Natural killer cell treated with Interleukin-12 subunit alpha and Interleukin-12 subunit beta and Interleukin-15 and Interleukin-18, amount 100 ng/mL, for 72 hours (primary cell): ENCODE results near the gene PPP1R9B. TPM values are rescaled to one million over a fixed set of nuclear protein-coding genes. Genes with fewer than 3 reads are reported as not detected.

Source experiments
- ATAC-seq, 2 donors: fragments of 150-1000 bp; cut with Tn5 transposase in 1 of 2; sonication (Bioruptor Pico), chemical (Tn5 transposase) in 1 of 2; 2 replicates each; pipeline ENCODE4 v1.10.0; 2021
- DNase-seq: peaks from one replicate; pipeline ENCODE4 v3.0.0; 2022; ENCODE audit warnings: low spot score
- H3K27ac Mint-ChIP-seq, 2 donors: 1 replicate in 1 of 2; 2 replicates in 1 of 2; pipeline ENCODE4 v1.8.0; 2022; ENCODE audit warnings: mixed read lengths in 2 of 2, mild to moderate bottlenecking in 1 of 2, moderate library complexity in 1 of 2
- H3K27me3 Mint-ChIP-seq, 2 donors: 1 replicate in 1 of 2; 2 replicates in 1 of 2; pipeline ENCODE4 v1.8.0; 2022; ENCODE audit warnings: mixed read lengths in 2 of 2
- H3K36me3 Mint-ChIP-seq: one replicate; pipeline ENCODE4 v1.8.0; 2022; ENCODE audit warnings: mixed read lengths
- H3K4me1 Mint-ChIP-seq, 2 donors: 1 replicate in 1 of 2; 2 replicates in 1 of 2; pipeline ENCODE4 v1.8.0; 2022; ENCODE audit warnings: low read depth in 2 of 2, mixed read lengths in 2 of 2, mild to moderate bottlenecking in 1 of 2
- H3K4me3 Mint-ChIP-seq: one replicate; pipeline ENCODE4 v1.8.0; 2022; ENCODE audit warnings: mixed read lengths
- H3K9me3 Mint-ChIP-seq: 2 replicates; pipeline ENCODE4 v1.8.0; 2022; ENCODE audit warnings: mixed read lengths
- total RNA-seq, 2 donors: library from RNA; stranded (reverse); gene quantifications; one replicate each; pipeline ENCODE4 v1.2.3, GENCODE V29; 2022

Gene PPP1R9B
- total RNA-seq, 2 donors from 2014 or later: 96.0 to 110 TPM

- H3K9me3 Mint-ChIP-seq: no peaks in the 10 kb centered on the region
- no peak for ATAC-seq
- peaks cover 9 to 11% of the 10 kb centered on the region in 2 donors for H3K27me3 Mint-ChIP-seq
- H3K4me3 Mint-ChIP-seq: peak overlapping the region; percentile 50
- H3K27ac Mint-ChIP-seq: peak overlapping the region in 1 of 2 donors; percentile 76
- no peaks in the 10 kb centered on the region for H3K36me3 Mint-ChIP-seq
- DNase-seq: no peak
- H3K4me1 Mint-ChIP-seq: peaks cover 27 to 37% of the 10 kb centered on the region in 2 donors
These were observed 19.7 kb downstream of the PPP1R9B start for GRCh38 chr17:50130559-50131305.

- Mint-ChIP-seq H3K27me3 (peaks cover 9 to 11% of the 10 kb centered on the region in 2 donors), H3K4me1 (peaks cover 27 to 40% of the 10 kb centered on the region in 2 donors), H3K36me3 (no peaks in the 10 kb centered on the region), H3K9me3 (no peaks in the 10 kb centered on the region), H3K27ac (peak within 1 kb of the TSS; percentile 43 to 76), H3K4me3 (peak within 1 kb of the TSS; percentile 86)
- DNase-seq: peak; percentile 71
- ATAC-seq: peak; percentile 70 to 81
These were observed 20.5 kb downstream of the PPP1R9B start, which contains the start of gene SAMD14 for GRCh38 chr17:50129728-50130558. Gene SAMD14 (minus strand): TSS chr17:50130160. CDS start chr17:50124959, 5,201 bp downstream.

GRCh38 chr17:50129353-50129727 is 21.1 kb downstream of the PPP1R9B start:
- peaks cover 27 to 40% of the 10 kb centered on the region in 2 donors for H3K4me1 Mint-ChIP-seq
- ATAC-seq (peak in 1 of 2 donors; percentile 4), DNase-seq (no peak)
- H3K36me3 Mint-ChIP-seq: no peaks in the 10 kb centered on the region
- H3K4me3 Mint-ChIP-seq: peak overlapping the region; percentile 75
- peaks cover 9 to 11% of the 10 kb centered on the region in 2 donors for H3K27me3 Mint-ChIP-seq
- H3K9me3 Mint-ChIP-seq: no peaks in the 10 kb centered on the region
- H3K27ac Mint-ChIP-seq: peak overlapping the region in 1 of 2 donors; percentile 27

GRCh38 chr17:50128441-50129352 is 21.8 kb downstream of the PPP1R9B start:
- peaks cover 9 to 11% of the 10 kb centered on the region in 2 donors for H3K27me3 Mint-ChIP-seq
- ATAC-seq (no peak), DNase-seq (no peak)
- H3K27ac Mint-ChIP-seq: peak overlapping the region; percentile 30 to 43
- H3K9me3 Mint-ChIP-seq: no peaks in the 10 kb centered on the region
- H3K4me3 Mint-ChIP-seq: peak overlapping the region; percentile 86
- peaks cover 27 to 40% of the 10 kb centered on the region in 2 donors for H3K4me1 Mint-ChIP-seq
- H3K36me3 Mint-ChIP-seq: no peaks in the 10 kb centered on the region

DNA sequence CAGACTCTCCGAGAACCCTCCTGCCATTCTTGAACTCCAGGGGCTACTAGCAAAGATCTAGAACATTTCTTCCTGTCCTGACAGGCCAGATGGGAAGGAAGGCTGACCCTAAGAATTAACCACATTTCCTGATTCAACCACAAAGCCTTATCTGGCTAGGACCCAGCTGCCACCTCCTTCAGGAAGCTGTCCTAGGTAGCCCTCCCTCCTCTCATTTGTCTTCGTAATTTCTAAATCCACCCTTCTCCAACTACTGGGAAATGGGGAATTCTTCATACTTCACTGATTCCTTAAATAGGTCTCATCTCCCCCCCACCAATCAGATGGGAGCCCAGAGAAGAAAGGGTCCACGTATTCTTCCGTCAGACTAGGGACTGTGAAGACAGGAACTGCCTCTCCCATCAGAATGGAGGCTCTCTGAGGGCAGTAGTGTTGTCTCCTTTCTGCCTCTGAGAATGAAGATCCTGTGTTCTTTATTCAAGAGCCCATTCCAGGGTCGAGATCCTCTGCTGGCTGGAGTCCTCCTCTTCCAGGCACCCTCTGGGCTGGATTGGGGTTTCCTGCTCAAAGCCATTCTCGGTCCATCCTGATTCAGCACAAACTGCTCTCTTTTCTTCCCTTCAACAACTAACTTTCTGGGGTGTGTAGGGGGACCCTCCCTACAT is 22.6 kb downstream of the PPP1R9B start:
- H3K4me3 Mint-ChIP-seq: peak overlapping the region; percentile 45
- ATAC-seq (no peak), DNase-seq (no peak)
- H3K4me1 Mint-ChIP-seq: peaks cover 27 to 40% of the 10 kb centered on the region in 2 donors
- no peak overlapping the region for H3K27ac Mint-ChIP-seq
- H3K36me3 Mint-ChIP-seq: no peaks in the 10 kb centered on the region
- H3K9me3 Mint-ChIP-seq: no peaks in the 10 kb centered on the region
- peaks cover 9 to 11% of the 10 kb centered on the region in 2 donors for H3K27me3 Mint-ChIP-seq

DNA sequence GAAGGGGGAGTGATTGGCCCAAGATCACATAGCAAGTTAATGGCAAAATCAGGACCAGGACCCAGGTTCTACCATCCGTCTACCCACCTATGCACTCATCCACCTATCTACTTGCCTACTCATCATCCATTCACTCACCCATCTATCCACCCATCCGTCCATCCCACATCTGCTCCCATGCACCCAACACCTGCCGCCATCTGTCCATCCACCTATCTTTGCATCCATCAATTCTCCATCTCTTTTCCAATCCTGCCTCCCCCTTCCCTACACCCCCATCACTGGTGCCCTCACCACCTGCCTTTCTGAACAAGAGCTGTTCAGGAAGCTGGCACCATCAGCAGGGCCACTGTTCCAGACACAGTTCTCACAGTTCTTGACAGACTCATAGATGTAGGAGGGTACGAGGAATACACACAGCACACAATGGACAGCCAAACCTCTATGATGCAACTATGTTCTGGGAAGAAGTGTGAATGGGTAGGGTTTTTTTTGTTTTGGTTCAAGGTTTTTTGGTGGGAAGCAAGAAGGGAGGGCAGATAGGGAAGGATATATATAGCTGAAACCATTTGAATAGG is 25.0 kb downstream of the PPP1R9B start:
- H3K4me3 Mint-ChIP-seq: no peak overlapping the region
- peaks cover 14 to 16% of the 10 kb centered on the region in 2 donors for H3K27me3 Mint-ChIP-seq
- H3K36me3 Mint-ChIP-seq: no peaks in the 10 kb centered on the region
- no peaks in the 10 kb centered on the region for H3K9me3 Mint-ChIP-seq
- ATAC-seq: no peak
- no peak for DNase-seq
- peaks cover 14 to 22% of the 10 kb centered on the region in 2 donors for H3K4me1 Mint-ChIP-seq
- H3K27ac Mint-ChIP-seq: no peak overlapping the region

- H3K27me3 Mint-ChIP-seq: peaks cover 26% of the 10 kb centered on the region in 2 donors
- DNase-seq (no peak), ATAC-seq (no peak)
- H3K4me1 Mint-ChIP-seq: peaks cover 12 to 19% of the 10 kb centered on the region in 2 donors
- H3K27ac Mint-ChIP-seq: no peak overlapping the region
- no peaks in the 10 kb centered on the region for H3K36me3 Mint-ChIP-seq
- H3K4me3 Mint-ChIP-seq: no peak overlapping the region
- H3K9me3 Mint-ChIP-seq: no peaks in the 10 kb centered on the region
These were observed 26.7 kb downstream of the PPP1R9B start for GRCh38 chr17:50123649-50124349.

DNA sequence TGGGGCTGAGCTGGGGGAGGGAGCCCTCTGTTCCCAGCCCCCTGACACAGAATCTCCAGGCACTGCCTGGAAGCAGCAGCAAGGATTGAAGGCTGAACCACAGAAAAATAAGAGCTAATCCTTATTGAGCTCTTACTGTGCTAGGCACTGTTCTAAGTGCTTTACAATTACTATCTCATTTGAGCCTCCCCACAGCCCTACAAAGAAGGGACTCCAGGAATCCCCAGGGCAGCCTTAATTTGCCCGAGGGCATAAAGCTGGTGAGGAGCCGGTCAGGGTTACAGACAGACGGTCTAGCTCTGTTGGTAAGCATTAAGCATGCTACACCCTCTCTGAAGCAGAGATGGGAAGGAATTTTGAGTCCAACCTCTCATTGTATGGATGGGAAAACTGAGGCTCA is 27.5 kb downstream of the PPP1R9B start:
- H3K27ac Mint-ChIP-seq: no peak overlapping the region
- peaks cover 17 to 27% of the 10 kb centered on the region in 2 donors for H3K27me3 Mint-ChIP-seq
- H3K4me1 Mint-ChIP-seq: peaks cover 5 to 13% of the 10 kb centered on the region in 2 donors

GRCh38 chr17:50120475-50121253 is 29.8 kb downstream of the PPP1R9B start:
- ATAC-seq (no peak), DNase-seq (no peak)
- Mint-ChIP-seq H3K4me3 (no peak overlapping the region), H3K9me3 (no peaks in the 10 kb centered on the region), H3K4me1 (peaks cover 5 to 13% of the 10 kb centered on the region in 2 donors), H3K36me3 (no peaks in the 10 kb centered on the region), H3K27ac (no peak overlapping the region), H3K27me3 (peaks cover 17 to 37% of the 10 kb centered on the region in 2 donors)

More for the DNA sequence above, 27.5 kb downstream of the PPP1R9B start:
- Mint-ChIP-seq H3K4me3 (no peak overlapping the region), H3K9me3 (no peaks in the 10 kb centered on the region), H3K36me3 (no peaks in the 10 kb centered on the region)
- no peak for DNase-seq
- ATAC-seq: no peak

GRCh38 chr17:50118828-50119218 is 31.7 kb downstream of the PPP1R9B start:
- Mint-ChIP-seq H3K4me1 (peaks cover 8 to 17% of the 10 kb centered on the region in 2 donors), H3K27ac (no peak overlapping the region)
- no peak for ATAC-seq

DNA sequence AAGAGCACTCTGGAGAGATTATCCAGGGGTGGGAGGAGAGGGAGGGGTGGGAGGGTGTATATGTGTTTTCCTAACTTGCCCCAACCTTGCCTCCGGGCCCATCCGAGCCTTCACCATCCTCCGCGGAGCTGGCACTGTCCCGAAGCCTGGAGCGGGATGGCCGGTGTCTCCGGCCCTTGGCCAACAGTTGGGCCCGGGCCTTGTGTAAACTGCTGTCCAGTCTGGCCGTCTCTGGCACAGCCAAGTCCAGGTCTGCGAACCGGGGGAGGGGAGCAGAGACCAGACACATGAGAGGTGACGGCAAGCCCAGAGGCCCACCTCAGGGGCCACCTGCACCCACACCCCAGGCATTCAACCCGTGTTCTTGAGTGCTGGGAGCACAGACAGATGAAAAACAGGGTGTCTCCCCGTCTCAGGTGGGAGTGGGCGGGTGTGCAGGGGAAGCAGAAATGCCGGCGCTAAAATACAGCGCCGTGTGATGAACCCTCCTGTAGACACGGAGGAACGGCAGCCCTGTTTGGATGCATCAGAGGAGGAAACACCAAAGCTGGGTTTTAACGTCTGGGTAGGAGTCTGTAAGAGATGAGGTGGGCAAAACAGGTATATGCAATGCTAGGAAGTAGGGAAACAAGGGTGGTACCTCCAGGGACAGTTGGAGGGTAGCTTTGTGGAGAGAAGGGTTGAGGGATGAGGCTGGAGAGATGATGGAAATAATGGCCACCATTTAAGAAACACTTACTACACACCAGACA is 32.2 kb downstream of the PPP1R9B start:
- H3K9me3 Mint-ChIP-seq: no peaks in the 10 kb centered on the region
- H3K27me3 Mint-ChIP-seq: peaks cover 24 to 43% of the 10 kb centered on the region in 2 donors
- H3K36me3 Mint-ChIP-seq: no peaks in the 10 kb centered on the region
- H3K4me1 Mint-ChIP-seq: peaks cover 8 to 17% of the 10 kb centered on the region in 2 donors
- no peak overlapping the region for H3K27ac Mint-ChIP-seq
- DNase-seq (no peak), ATAC-seq (no peak)
- H3K4me3 Mint-ChIP-seq: no peak overlapping the region

More at GRCh38 chr17:50118828-50119218, 31.7 kb downstream of the PPP1R9B start:
- no peak for DNase-seq
- H3K27me3 Mint-ChIP-seq: peaks cover 24 to 43% of the 10 kb centered on the region in 2 donors
- no peaks in the 10 kb centered on the region for H3K36me3 Mint-ChIP-seq
- H3K4me3 Mint-ChIP-seq: no peak overlapping the region
- no peaks in the 10 kb centered on the region for H3K9me3 Mint-ChIP-seq
